ENCODE data around the gene IDNK.
A peak's percentile ranks its signal among the peaks of the same experiment; 100 is the strongest.

DNA sequence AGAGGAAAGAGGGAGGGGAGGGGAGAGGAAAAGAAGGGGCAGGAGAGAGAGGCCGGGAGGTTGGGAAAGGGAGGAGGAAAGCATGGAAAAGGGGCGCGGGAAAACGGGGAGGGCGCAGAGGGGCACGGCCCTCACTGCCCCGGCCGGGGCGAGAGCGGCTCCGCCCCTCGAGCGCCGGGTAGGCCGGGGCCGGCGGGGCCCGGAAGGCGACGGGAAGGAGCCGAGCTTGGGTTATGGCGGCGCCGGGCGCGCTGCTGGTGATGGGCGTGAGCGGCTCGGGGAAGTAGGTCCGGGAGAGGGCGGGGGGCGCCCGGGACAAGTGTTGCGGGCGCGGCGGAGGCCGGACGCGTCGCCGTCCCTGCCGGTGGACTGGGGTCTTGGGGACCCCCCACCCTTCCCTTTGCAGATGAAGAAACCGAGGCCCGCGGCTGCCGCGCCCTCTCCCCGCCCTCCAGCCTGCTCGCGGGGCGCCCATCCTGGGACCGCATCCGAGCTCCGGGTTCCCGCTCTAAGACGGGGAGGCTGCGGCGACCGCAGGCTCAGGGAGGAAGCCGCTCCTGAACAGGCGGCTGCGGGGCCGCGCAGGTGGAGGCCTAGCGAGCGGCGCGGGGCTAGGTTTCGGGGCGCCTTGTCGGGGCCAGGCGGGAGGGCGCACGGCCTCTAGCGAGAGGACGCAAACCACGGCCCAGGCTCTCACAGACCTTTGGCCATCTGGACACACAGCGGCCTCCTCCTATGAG is at the start of gene IDNK:
- TF ChIP-seq BHLHE40 (IDR thresholded peaks at IDR 0.05; ENCODE audit: borderline replicate concordance): no peak
- no peak for TF ChIP-seq FOXM1 (IDR thresholded peaks at IDR 0.05; ENCODE audit: borderline replicate concordance)
- TF ChIP-seq, protein P1, sequence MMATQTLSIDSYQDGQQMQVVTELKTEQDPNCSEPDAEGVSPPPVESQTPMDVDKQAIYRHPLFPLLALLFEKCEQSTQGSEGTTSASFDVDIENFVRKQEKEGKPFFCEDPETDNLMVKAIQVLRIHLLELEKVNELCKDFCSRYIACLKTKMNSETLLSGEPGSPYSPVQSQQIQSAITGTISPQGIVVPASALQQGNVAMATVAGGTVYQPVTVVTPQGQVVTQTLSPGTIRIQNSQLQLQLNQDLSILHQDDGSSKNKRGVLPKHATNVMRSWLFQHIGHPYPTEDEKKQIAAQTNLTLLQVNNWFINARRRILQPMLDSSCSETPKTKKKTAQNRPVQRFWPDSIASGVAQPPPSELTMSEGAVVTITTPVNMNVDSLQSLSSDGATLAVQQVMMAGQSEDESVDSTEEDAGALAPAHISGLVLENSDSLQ (IDR thresholded peaks at IDR 0.05): no peak
- TF ChIP-seq ELF4 (IDR thresholded peaks at IDR 0.05): peak; percentile 51; the same call in 1 of the 2 replicates
- TF ChIP-seq HDGF (IDR thresholded peaks at IDR 0.05; ENCODE audit: borderline replicate concordance): no peak
- TF ChIP-seq SUZ12 (IDR thresholded peaks at IDR 0.05): no peak
- TF ChIP-seq FOXK2 (IDR thresholded peaks at IDR 0.05): no peak
